Effector memory CD4-positive, alpha-beta T cell (primary cell): ENCODE results near the gene CHPT1.
A peak's percentile ranks its signal among the peaks of the same experiment; 100 is the strongest.
"Not testable (repeated sequence)": the region's sequence is repeated elsewhere in the genome, so short reads cannot be mapped to it uniquely, and the experiment has no call there.

Experiments
- DNase-seq, 3 donors: peaks; one replicate each; pipeline ENCODE4 v3.0.0-alpha.2; 2020
- H3K27ac ChIP-seq: 2 replicates; pipeline ENCODE4 v1.7.0; 2013; ENCODE audit warnings: mild to moderate bottlenecking, low read length, moderate library complexity; ENCODE audit not compliant: insufficient read depth, poor library complexity, severe bottlenecking
- H3K27me3 ChIP-seq: replicated peaks from 2 replicates; pipeline ENCODE4 v1.7.0; 2013; ENCODE audit warnings: mild to moderate bottlenecking, low read length; ENCODE audit not compliant: insufficient read depth, control insufficient read depth, poor library complexity, severe bottlenecking
- H3K36me3 ChIP-seq: 2 replicates; pipeline ENCODE4 v1.7.0; 2013; ENCODE audit warnings: mild to moderate bottlenecking, low read length, moderate library complexity; ENCODE audit not compliant: control insufficient read depth, insufficient read depth
- H3K4me1 ChIP-seq: 2 replicates; pipeline ENCODE4 v1.7.0; 2013; ENCODE audit warnings: low read length, mild to moderate bottlenecking; ENCODE audit not compliant: control insufficient read depth, insufficient read depth, poor library complexity, severe bottlenecking
- H3K4me3 ChIP-seq: 2 replicates; pipeline ENCODE4 v1.7.0; 2013; ENCODE audit warnings: low read length, low read depth, mild to moderate bottlenecking; ENCODE audit not compliant: insufficient read depth, poor library complexity, severe bottlenecking
- H3K9me3 ChIP-seq: 2 replicates; pipeline ENCODE4 v1.7.0; 2013; ENCODE audit warnings: mild to moderate bottlenecking, low read length, moderate library complexity; ENCODE audit not compliant: control insufficient read depth

The CHPT1 gene

GRCh38 chr12:101680647-101681046 lies 16.8 kb upstream of the CHPT1 start:
- H3K4me3 ChIP-seq: no peak overlapping the region
- no peaks in the 10 kb centered on the region for H3K9me3 ChIP-seq
- H3K27me3 ChIP-seq: no peaks in the 10 kb centered on the region
- no peak overlapping the region for H3K27ac ChIP-seq
- H3K4me1 ChIP-seq: no peaks in the 10 kb centered on the region
- DNase-seq: no peak
- H3K36me3 ChIP-seq: no peaks in the 10 kb centered on the region

DNA sequence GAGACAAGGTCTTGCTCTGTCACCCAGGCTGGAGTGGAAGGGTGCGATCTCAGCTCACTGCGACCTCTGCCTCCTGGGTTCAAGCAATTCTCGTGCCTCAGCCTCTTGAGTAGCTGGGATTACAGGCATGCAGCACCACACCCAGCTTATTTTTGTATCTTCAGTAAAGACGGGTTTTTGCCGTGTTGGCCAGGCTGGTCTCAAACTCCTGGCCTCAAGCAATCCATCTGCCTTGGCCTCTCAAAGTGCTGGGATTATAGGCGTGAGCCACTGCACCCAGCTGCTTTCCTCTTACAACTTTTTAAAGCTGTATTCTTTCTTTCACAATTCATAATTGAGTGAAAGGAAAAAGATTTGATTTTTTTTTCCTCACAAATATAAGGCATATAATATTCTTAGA lies 15.8 kb upstream of the CHPT1 start:
- not testable (repeated sequence) for H3K4me3 ChIP-seq, H3K27ac ChIP-seq, H3K4me1 ChIP-seq, H3K27me3 ChIP-seq, H3K9me3 ChIP-seq, DNase-seq, H3K36me3 ChIP-seq

DNA sequence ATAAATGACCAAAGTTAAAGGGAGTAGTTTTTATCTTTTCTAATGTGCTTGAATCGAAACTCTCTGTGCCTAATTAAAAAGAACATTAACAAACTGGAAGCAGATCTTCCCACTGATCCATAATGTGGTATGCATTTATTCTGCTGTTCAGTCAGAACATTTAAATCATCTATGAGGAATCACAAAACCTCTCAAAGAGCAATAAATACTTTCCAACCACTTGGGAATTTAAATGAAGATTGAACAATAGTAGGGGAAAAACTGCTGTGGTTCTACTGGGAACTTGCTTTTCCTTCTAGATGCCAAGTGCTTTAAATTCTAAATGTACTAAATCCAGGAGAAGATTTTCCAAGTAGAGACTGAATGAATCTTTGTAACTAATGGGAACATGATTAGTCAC lies 12.3 kb upstream of the CHPT1 start:
- DNase-seq: no peak
- Histone ChIP-seq H3K9me3 (no peaks in the 10 kb centered on the region), H3K27me3 (no peaks in the 10 kb centered on the region), H3K36me3 (no peaks in the 10 kb centered on the region), H3K27ac (no peak overlapping the region), H3K4me1 (no peaks in the 10 kb centered on the region), H3K4me3 (no peak overlapping the region)

GRCh38 chr12:101686176-101686575 lies 11.3 kb upstream of the CHPT1 start:
- Histone ChIP-seq H3K36me3 (no peaks in the 10 kb centered on the region), H3K4me1 (no peaks in the 10 kb centered on the region), H3K27ac (no peak overlapping the region), H3K4me3 (no peak overlapping the region), H3K27me3 (no peaks in the 10 kb centered on the region), H3K9me3 (no peaks in the 10 kb centered on the region)
- no peak for DNase-seq

- Histone ChIP-seq H3K4me3 (no peak overlapping the region), H3K27me3 (no peaks in the 10 kb centered on the region), H3K27ac (no peak overlapping the region), H3K36me3 (no peaks in the 10 kb centered on the region), H3K4me1 (no peaks in the 10 kb centered on the region), H3K9me3 (no peaks in the 10 kb centered on the region)
- no peak for DNase-seq
Observed at GRCh38 chr12:101690544-101691098, 6.8 kb upstream of the CHPT1 start.

- Histone ChIP-seq H3K9me3 (no peaks in the 10 kb centered on the region), H3K4me1 (no peaks in the 10 kb centered on the region), H3K27me3 (no peaks in the 10 kb centered on the region), H3K4me3 (no peak overlapping the region), H3K27ac (no peak overlapping the region), H3K36me3 (no peaks in the 10 kb centered on the region)
- no peak for DNase-seq
Observed at GRCh38 chr12:101691503-101692096, 5.8 kb upstream of the CHPT1 start.

- H3K4me1 ChIP-seq: no peaks in the 10 kb centered on the region
- H3K4me3 ChIP-seq: no peak overlapping the region
- H3K27me3 ChIP-seq: no peaks in the 10 kb centered on the region
- DNase-seq: no peak
- no peaks in the 10 kb centered on the region for H3K36me3 ChIP-seq
- no peak overlapping the region for H3K27ac ChIP-seq
- H3K9me3 ChIP-seq: no peaks in the 10 kb centered on the region
Observed at GRCh38 chr12:101694297-101694848, 3.1 kb upstream of the CHPT1 start.

DNA sequence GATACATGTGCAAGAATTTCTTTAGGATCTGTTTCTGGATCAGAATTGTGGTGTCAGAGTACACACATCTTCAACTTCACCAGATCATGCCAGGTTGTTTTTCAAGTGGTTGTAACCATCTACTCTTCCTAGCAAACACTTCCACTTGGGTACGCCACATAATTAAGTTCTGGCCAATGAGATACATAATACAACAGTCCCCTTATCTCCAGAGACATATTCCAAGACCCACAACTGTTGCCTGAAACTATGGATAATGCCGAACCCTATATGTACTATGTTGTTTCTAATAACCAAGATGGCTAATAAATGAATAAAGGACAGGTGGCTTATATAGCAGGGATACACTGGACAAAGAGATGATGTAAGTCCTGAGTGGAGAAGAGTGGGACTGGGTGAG lies 2.5 kb upstream of the CHPT1 start:
- Histone ChIP-seq H3K4me3 (no peak overlapping the region), H3K27ac (no peak overlapping the region), H3K27me3 (no peaks in the 10 kb centered on the region), H3K36me3 (no peaks in the 10 kb centered on the region), H3K4me1 (no peaks in the 10 kb centered on the region), H3K9me3 (no peaks in the 10 kb centered on the region)
- no peak for DNase-seq

GRCh38 chr12:101695706-101696105 lies 1.7 kb upstream of the CHPT1 start:
- no peaks in the 10 kb centered on the region for H3K9me3 ChIP-seq
- no peak overlapping the region for H3K27ac ChIP-seq
- H3K4me1 ChIP-seq: no peaks in the 10 kb centered on the region
- no peak for DNase-seq
- H3K27me3 ChIP-seq: no peaks in the 10 kb centered on the region
- no peaks in the 10 kb centered on the region for H3K36me3 ChIP-seq
- H3K4me3 ChIP-seq: no peak overlapping the region

- DNase-seq: no peak
- no peaks in the 10 kb centered on the region for H3K4me1 ChIP-seq
- H3K9me3 ChIP-seq: no peaks in the 10 kb centered on the region
- H3K27ac ChIP-seq: peak overlapping the region; percentile 36
- H3K27me3 ChIP-seq: no peaks in the 10 kb centered on the region
- H3K4me3 ChIP-seq: peak overlapping the region; percentile 91
- no peaks in the 10 kb centered on the region for H3K36me3 ChIP-seq
Observed at GRCh38 chr12:101696251-101697196, 916 bp upstream of the CHPT1 start.
